Measurements from ENCODE around the gene ENKUR. TPM values are rescaled to one million over a fixed set of nuclear protein-coding genes. Genes with fewer than 3 reads are reported as not detected.
"Not testable (repeated sequence)": the region's sequence is repeated elsewhere in the genome, so short reads cannot be mapped to it uniquely, and the experiment has no call there.

Gene ENKUR
- total RNA-seq, 1 donor from 2014 or later = not detected

GRCh38 chr10:24974976-24975375 is 41.0 kb downstream of the ENKUR start:
- no peak for DNase-seq (ENCODE audit: low spot score)

- no peak for DNase-seq (ENCODE audit: low spot score)
Observed at GRCh38 chr10:24973163-24973562, 42.8 kb downstream of the ENKUR start.

- DNase-seq (ENCODE audit: low spot score) = no peak
Observed at GRCh38 chr10:24971374-24971773, 44.6 kb downstream of the ENKUR start.

- DNase-seq (ENCODE audit: low spot score) = no peak
Observed at GRCh38 chr10:24969841-24970281, 46.1 kb downstream of the ENKUR start.

- DNase-seq (ENCODE audit: low spot score) = not testable (repeated sequence)
Observed at GRCh38 chr10:24968951-24969350, 47.0 kb downstream of the ENKUR start.

- no peak for DNase-seq (ENCODE audit: low spot score)
Observed at GRCh38 chr10:24968349-24968748, 47.6 kb downstream of the ENKUR start.

GRCh38 chr10:24966962-24967481 is 48.9 kb downstream of the ENKUR start:
- DNase-seq (ENCODE audit: low spot score) = no peak

GRCh38 chr10:24965051-24965450 is 50.9 kb downstream of the ENKUR start:
- DNase-seq (ENCODE audit: low spot score) = no peak

- no peak for DNase-seq (ENCODE audit: low spot score)
Observed at GRCh38 chr10:24963521-24964041, 52.4 kb downstream of the ENKUR start.

- no peak for DNase-seq (ENCODE audit: low spot score)
Observed at GRCh38 chr10:24962995-24963394, 53.0 kb downstream of the ENKUR start.

GRCh38 chr10:24961582-24961981 is 54.4 kb downstream of the ENKUR start:
- no peak for DNase-seq (ENCODE audit: low spot score)

- DNase-seq (ENCODE audit: low spot score) = no peak
Observed at GRCh38 chr10:24959382-24959730, 56.6 kb downstream of the ENKUR start.

- DNase-seq (ENCODE audit: low spot score) = no peak
Observed at GRCh38 chr10:24958721-24959381, 57.1 kb downstream of the ENKUR start.

- no peak for DNase-seq (ENCODE audit: low spot score)
Observed at GRCh38 chr10:24958091-24958720, 57.8 kb downstream of the ENKUR start.

GRCh38 chr10:24957624-24958051 is 58.3 kb downstream of the ENKUR start:
- DNase-seq (ENCODE audit: low spot score) = not testable (repeated sequence)

GRCh38 chr10:24953675-24954074 is 62.3 kb downstream of the ENKUR start:
- DNase-seq (ENCODE audit: low spot score) = no peak

- no peak for DNase-seq (ENCODE audit: low spot score)
Observed at GRCh38 chr10:24952707-24953645, 63.0 kb downstream of the ENKUR start.

- DNase-seq (ENCODE audit: low spot score) = no peak
Observed at GRCh38 chr10:24952143-24952706, 63.7 kb downstream of the ENKUR start, which contains the start of gene PRTFDC1. PRTFDC1 (minus strand) TSS chr10:24952606; CDS start chr10:24952575, 31 bp downstream.

- DNase-seq (ENCODE audit: low spot score) = no peak
Observed at GRCh38 chr10:24951201-24952142, 64.5 kb downstream of the ENKUR start.

- DNase-seq (ENCODE audit: low spot score) = no peak
Observed at GRCh38 chr10:24950439-24950838, 65.5 kb downstream of the ENKUR start.
